Stimulated activated CD8-positive, alpha-beta memory T cell treated with anti-CD3 and anti-CD28 coated beads, Interleukin-4, amount 100 ng/mL, for 1 hour (primary cell): ENCODE results near the gene CRHBP.
"Not testable (repeated sequence)": the region's sequence is repeated elsewhere in the genome, so short reads cannot be mapped to it uniquely, and the experiment has no call there.

ENCODE experiments used
- DNase-seq, 2 donors: peaks; one replicate each; pipeline ENCODE4 v3.0.0-alpha.2; 2020; ENCODE audit warnings: low read depth in 2 of 2, low spot score in 1 of 2

CRHBP gene

DNA sequence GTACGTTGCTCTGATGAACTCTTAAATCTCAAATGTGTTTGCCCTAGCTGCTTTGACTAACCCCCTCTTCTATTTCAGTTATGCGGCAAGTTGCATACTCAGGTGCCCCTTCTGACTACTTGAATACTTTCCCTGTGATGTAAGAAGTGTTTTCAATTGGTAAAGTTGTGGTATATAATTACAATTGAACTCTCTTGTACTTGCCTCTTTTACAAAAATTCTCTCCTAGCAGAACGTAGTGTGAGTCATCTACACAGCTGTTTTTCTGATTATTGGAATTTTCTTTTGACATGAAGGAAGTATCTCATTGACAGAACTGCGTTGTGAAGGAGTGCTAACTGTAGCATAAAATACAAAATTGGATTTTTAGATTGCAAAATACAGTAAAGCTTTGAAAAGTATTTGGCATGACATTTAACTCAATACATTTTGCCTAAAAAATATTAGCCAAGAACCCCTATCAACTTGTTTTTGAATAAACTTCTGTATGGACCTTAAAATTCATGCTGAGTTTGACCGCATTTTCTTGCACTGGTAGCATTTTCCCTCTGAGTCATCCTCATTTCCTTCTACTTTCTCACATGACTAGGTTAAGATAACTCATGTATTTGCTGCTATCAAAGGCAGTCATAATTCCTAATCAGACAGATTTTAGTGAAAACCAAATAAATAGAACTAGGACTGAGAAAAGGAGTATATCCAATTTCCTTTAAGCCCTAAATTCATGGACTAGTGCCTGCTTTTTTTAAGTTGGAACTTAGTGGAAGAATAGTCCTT, 6.3 kb downstream of the CRHBP start:
- DNase-seq, result no peak

DNA sequence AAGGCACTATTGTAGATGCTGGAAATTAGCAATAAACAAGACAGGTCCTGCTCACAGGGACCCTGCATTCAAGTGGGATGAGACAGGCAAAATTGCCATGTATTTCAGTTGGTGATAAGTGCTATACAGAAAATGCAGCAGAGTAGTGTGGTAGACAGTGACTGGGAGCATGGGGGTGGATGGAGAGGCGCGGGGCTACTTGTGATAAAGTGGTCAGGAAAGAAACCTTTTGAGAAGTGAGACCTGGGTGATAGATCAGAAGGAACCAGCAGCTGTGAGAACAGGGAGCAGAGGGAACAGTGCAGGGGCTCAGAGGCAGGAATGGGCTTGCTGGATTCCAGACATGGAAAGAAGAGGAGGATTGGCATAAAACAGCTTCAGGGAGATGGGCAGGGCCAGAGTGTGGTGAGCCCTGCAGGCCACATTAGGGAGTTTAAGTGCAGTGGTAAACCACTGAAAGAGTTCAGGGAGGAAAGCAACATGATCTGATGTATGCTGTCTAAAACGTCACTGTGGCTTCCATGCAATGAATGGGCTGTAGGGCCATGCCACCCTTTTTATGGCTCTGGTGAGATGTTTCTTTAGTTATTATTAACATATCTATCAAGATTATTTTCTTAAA, 7.3 kb downstream of the CRHBP start:
- no peak for DNase-seq

DNA sequence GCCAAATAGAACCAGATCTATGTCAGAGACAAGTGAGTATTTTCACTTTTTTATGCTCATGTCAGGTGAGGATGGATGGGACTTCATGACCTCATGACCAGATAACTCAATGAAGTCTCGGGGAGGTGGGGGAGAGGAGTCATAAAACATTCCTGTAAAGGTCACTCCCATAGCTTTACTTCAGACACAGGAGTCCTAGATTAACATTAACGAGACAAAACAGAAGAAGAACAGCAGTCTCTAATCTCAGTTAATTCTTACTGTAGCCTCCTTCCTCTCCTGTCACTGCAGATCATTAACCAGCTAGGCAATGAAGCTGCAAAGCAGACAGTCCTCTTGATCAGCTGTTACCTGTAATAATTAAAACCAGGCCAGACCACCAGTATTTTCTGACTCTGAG, 11.2 kb downstream of the CRHBP start:
- DNase-seq, result no peak

DNA sequence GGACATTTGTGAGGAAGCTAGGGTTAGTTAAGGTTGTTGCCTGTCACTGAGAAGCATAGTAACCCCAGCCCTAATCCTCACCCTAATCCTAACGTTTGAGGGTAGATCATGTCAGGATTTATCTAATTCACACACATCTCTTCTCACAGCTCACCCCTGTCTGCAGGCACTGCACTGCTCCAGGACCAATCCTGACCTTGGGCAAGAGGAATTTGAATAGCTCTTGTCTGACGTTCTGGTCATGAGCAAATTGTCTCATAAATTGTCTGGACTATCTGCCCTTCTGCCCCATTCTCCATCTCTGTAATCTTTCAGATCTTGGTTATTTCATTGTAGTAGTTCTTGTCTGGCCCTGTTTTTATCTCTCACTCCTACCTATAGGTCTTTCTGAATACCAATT, 18.7 kb downstream of the CRHBP start:
- DNase-seq, result no peak

DNA sequence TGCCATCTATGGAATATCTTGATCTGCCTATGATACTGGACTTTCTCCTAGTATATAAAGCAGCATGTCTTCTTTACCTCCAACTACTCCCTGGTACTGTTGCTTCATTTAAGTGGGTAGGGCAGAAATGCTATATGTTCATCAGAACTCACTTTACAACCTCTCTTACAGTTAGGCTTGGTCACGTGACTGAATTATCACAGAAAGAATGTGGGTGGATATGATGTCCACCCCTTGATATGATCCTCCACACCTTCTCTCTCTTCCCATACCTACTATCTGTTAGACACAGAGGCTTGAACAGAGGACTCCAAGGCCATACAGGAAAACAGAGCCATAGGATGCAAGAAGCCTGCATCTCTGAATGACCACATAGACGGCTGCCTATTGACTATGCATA, 19.8 kb downstream of the CRHBP start:
- no peak for DNase-seq

DNA sequence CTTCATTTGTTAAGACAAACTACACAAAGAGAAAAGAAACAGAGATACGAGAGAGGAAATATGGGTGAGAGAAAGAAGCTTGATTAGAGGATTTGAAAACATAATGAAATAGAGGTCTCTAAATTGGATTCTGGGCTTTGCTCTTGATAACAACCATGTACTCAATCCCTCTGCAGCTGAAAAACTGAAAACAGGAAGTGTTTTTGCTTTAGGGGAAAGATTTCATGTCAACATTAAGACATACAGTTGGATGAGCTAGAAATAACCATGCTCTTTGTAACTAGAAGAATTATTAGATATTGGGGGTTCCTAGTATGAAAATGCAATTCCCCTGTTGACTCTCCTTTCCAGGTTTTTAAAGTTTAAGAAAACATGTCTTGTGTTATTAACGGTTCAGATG, 21.9 kb downstream of the CRHBP start:
- no peak for DNase-seq

DNA sequence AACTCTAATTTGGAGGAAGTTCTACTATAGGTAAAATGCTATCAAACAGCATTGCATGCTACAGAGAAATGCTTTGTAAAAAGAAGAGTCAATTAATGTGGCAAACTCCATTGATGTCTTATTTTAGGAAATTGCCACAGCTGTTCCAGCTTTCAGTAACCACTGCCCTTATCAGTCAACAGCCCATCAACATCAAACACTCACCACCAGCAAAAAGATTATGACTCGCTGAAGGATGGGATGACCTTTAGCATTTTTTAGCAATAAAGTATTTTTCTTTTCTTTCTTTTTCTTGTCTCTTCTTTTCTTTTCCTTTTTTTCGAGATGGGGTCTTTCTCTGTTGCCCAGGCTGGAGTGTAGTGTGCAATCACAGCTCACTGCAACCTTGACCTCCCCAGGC, 26.0 kb downstream of the CRHBP start:
- no peak for DNase-seq

DNA sequence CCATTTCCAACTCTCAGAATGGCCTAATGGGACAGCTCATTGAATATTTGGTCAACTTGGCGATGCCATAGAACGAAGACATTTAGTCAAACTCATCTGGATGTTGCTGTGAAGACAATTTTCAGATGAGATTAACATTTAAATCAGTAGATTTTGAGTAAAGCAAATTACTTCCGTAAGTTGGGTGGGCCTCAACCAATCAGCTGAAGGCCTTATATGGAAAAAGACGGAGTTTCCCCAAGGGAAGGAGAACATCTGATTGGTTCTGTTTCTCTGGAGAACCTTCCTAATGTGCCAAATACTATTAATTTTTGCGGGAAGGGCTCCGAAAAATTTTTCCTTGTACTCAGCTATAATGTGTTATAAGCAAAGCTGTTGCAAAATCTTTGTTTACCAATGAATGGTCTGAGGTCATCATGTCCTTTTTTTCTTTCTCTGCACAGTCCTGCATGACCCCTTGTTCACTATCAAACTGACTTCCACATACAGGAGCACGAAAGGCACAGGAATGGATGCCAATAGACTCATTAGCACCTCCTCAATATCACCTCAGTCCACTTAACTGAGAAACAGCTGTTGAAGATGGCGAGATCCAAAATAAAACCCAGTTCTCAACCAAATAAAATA, 27.8 kb downstream of the CRHBP start:
- no peak for DNase-seq

DNA sequence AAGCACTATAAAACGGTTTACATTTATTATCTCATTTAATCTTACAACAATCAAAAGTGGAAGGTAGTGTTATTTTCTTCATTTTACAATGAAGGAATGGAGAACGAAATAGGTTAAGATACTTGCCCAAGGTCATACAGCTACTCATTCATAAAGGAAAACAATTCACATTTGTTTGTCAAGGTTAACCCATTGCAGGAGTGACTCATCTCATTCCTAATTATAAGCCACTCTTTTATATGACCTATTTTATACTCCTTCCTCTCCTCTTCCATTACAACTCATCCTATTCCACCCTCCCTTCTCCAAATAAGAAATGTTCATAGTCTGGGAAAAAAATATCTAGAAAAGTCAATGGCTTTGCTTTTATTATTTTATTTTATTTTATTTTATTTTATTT, 29.6 kb downstream of the CRHBP start:
- DNase-seq, result no peak

DNA sequence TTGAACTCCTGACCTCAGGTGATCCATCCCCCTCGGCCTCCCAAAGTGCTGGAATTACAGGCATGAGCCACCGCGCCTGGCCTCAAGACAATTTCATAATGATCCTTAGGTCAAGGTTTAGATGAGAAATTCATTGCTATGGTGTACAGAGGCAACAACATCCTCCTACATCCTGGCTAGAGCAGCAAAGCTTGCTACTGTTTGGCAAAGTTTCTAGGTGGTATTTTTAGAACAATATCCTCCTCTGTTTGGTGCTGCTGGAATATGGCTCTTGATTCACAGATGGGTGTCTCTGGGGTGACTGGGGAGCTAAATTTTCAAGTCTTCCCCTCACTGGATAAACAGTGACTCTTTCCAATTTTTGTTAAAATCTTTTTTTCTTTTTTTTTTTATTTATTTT, 30.6 kb downstream of the CRHBP start:
- DNase-seq, result no peak

DNA sequence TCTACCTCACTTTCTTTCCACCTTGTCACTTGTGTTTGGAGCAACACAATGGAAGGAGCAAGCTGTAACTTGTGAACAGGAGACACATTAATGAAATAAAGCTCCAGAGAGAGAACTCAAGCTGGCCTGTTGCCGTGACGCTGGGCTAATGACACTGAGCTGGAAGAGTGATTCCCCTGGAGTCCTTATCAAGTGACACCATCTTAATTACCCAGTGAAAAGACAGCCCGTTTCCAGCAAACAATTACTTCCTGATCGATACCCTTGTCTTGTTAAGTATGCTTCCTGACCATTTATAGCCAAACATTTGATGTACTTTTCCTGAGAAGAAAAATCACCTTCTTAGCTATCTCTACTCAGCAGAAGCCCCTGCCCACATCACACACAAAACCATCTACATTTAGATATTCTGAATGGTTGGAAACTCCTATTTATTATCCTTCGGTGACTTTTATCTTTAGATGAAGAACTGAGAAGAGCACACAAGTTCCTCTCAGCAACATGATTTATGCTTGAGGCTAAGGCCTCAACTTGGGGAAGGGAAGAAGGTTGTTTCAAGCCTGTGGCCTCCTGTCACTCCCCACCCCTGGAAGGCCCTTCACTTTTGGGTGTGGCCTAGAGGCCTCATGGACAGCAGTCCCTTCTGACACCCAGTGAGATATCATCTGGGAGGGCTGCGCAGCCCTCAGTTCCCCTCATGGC, 34.1 kb downstream of the CRHBP start:
- no peak for DNase-seq

DNA sequence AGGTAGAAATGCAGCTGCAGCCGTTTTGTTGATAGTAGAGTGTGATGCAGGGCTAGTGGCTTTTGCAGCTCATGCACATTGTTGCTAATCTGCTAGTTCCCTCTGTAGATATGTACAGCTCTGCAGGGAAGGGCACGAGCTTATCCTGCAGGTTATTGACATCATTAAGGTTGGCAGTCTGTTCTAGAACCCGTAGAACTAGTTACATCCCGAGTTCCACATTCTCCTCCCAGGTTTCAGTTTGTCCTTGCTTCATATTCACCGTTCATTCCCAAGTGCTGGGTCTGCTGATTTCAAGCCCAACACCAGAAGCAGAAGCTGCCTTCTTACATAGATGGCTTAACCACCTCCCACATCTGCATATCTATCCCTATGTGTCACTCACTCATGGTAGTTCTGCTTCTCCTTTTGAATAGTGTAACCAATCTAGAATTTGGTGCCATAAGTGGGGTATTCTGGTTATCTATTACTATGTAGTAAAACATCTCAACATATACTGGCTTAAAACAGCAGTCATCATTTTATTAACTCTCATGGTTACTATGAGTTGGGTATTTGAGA, 38.1 kb downstream of the CRHBP start:
- DNase-seq, result no peak

DNA sequence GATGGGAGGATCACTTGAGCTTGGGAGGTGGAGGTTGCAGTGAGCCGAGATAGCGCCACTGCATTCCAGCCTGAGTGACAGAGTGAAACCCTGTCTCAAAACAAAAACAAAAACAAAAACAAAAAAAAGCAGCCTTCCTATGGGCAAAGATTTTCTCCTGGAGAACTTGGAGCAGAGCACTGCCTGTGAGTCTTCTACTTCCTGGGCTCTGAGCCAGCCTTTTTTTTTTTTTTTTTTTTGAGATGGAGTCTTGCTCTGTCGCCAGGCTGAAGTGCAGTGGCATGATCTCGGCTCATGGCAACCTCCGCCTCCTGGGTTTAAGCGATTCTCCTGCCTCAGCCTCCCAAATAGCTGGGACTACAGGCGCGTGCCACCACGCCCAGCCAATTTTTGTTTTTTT, 40.6 kb downstream of the CRHBP start:
- DNase-seq, result not testable (repeated sequence)

DNA sequence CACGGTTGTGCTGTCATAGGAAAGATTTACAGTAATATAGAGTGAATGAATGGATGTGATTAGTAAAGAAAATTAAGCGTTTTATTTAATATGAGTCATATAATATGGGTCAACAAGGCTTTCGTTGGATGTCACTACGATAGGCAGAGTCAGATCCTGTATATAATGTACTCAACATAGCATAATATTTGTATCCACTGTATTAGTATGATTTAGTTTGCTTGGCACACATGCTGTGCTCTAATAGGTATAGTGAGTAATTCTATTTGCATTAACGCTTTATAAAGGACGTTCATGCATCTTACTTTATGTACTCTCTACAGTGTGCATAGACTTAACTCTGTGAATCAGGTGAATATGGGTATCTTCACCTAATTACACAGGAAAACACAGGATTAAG, 41.5 kb downstream of the CRHBP start:
- no peak for DNase-seq

DNA sequence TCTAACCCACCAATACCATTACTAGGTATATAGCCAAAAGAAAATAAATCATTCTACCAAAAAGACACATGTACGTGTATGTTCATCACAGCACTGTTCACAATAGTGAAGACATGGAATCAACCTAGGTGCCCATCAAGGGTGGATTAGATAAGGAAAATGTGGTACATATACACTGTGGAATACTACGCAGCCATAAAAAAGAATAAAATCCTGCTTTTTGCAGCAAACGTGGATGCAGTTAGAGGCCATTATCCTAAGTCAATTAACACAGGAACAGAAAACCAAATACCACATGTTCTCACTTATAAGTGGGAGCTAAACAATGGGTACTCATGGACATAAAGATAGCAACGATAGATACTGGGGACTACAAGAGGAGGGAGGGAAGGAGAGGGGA, 45.4 kb downstream of the CRHBP start:
- DNase-seq, result not testable (repeated sequence)

DNA sequence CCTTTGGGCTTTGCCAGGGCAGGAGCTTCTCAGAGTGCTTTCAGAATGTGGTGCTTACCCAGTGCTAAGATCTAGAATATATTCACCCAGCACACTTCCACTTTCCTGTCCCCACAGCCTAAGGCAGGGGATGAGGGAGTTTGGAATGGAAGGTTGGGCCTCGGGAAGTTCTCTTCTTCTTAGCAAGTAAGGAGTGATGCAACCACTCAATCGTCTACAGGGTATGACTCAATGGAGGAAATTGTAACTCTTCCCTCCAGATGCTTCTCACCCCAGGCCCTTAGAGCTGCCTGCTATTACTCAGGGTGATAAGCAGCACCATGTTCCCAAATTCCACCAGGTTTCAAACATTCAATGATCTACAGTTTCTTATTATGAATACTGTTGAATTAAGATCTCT, 46.6 kb downstream of the CRHBP start:
- no peak for DNase-seq

DNA sequence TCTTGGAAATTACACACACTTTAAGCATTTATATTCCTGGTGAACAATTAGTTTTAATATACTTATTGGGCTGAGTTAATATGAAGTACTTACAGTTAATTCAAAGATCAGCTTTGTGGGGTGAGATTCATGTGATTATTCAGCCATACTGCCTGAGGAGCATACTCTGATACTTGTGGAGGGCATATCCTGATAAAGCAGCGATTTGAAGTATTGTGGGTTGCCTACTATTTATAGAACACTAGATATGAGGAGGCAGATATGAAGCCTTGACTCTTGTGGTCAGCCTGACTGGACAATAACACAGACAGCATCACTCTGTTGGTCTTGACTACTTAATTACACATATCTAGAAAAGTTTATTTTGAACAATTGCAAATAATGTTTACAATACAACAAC, 50.4 kb downstream of the CRHBP start:
- no peak for DNase-seq

DNA sequence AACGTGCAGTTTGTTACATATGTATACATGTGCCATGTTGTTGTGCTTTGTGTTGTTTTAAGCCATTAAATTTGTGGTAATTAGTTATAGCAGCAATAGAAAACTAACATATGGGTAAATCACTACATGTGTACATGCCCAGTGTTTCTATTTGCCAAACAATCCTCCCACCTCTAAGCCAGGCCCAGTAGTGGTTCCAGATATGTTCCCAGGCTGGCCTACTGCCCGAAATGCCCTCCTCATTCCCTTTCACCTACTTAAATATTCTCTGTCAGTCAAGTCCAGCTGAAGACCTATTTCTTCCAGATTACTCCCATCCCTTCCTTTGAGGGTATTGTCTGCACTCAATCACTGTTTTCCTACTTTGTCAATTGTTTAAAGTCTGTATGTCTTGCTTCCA, 53.3 kb downstream of the CRHBP start:
- no peak for DNase-seq

DNA sequence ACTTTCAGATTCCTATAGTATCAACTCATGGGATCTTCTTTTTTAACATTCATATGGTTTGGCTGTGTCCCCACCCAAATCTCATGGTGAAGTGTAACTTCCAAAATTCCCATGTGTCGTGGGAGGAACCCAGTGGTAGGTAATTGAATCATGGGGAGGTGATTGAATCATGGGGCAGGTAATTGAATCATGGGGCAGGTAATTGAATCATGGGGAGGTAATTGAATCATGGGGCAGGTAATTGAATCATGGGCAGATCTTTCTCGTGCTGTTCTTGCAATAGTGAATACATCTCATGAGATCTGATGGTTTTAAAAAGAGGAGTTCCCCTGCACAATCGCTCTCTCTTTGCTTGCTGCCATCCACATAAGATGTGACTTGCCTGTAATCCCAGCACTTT, 55.6 kb downstream of the CRHBP start:
- DNase-seq, result no peak

DNA sequence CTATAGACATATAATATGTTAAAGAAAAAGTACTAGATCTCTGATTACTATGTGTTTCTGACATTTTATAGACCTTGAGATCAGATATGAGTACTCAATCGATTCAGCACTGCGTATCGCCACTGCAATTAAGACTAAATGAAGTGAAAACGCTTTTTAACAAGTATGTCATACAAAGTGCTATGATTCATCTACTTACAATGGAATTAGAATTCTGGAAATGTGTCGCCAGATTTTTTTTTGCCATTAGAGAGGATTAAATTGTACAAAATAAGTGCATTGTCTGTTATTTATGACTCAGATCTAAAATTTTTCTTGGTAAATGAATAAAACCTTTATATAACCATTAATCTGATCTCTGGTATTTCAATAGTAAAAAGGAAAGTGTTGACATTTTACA, 57.4 kb downstream of the CRHBP start:
- DNase-seq, result no peak

DNA sequence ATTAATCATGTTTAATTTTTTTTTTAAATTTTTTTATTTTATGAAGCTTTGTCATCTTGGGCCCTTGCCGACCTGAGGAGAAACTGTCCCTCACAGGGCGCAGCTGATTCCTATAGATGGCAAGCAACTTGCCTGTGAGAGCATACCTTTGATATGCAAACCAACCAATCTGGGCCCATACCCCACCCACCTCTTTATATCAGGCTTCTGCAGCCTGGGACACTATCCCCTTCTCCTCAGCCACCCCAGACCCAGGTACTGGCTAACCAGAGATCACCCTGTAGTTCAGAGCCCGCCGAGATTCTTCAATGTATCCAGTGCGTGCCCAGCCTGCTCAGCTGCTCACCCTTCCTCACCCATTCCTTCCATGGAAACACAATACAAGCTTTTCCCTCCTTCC, 58.7 kb downstream of the CRHBP start:
- DNase-seq, result no peak

DNA sequence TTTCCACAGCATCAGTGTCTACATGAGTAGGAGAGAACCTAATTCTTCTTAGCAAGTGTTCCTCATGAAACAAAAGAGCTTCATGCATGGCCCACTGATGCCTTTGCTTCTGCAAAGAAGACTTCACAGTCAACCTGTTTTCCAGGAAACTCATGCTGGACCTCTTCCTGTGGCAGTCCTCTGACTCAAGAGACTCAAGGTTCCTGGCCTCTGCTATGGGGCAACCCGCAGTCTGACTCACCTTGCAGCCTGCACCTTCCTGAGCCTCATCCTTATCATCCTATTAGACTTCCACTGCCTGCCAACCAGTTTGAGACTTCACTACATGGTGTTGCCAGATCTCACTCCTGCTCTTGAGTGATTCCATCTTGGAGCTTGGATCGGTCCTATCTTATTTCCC, 59.8 kb downstream of the CRHBP start:
- no peak for DNase-seq
